ENCODE measurements around the gene UBE2L3. TPM values are rescaled to one million over a fixed set of nuclear protein-coding genes. Genes with fewer than 3 reads are reported as not detected.
"Not testable (repeated sequence)": the region's sequence is repeated elsewhere in the genome, so short reads cannot be mapped to it uniquely, and the experiment has no call there.

The UBE2L3 gene
- total RNA-seq (10 to 100 TPM; 18.7 TPM), total RNA-seq (41.1 to 145 (median 64.9) reads per million in 172 experiments)
- polyA plus RNA-seq (2013, experiment 1 of 2): 46.2 TPM
- polyA plus RNA-seq (2013, experiment 2 of 2): 47.1 TPM

DNA sequence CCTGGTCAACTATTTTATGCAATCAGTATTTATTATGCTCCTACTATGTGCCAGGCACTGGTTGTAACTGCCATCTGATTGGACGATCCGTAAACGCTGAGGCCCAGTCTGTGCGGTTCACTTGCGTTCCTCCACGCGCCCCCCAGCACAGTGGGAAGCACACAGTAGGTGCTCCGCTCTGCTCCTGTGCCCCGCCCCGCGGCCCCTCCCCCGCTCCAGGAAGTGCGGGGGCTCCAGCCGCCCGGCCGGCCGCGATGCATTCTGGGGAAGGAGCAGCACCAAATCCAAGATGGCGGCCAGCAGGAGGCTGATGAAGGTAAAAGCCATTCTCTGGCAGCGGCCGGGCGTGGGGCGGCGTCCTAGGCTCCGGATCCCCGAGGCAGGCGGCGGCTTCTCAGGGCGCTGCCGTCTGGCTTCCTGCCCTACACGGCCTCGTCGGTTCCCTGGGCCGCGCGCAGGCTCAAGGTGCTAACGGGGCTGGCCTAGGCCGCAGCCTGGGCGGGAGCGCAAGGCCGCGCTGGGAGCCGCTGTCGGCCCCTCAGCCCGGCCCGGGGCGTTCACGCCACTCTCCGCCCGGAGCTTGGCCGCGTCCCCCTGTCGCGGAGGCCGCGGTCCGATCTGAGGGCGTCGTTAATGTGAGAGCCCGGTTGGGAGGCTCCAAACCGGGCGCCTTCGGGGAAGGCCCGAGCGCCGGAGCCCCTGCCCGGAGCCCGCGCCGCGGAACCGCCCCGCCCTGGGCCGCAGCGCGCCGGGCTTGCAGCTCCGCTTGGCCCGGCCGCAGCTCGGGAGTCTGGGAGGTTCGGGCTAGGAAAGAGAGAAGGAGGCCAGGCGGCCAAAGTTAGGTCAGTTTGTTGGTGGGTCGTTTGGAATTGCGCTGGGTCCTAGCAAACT, at the start of gene UBE2L3:
Gene UBE2L3 (plus strand): TSS at position 259 of the 891 bp plus-strand sequence. CDS start 31 bp downstream, at position 290.
- peaks cover 47% of the 10 kb centered on the region for H3K4me1 ChIP-seq (ENCODE audit: insufficient read depth, low read length)
- H3K27ac Mint-ChIP-seq: peak within 1 kb of the TSS; percentile 93
- peaks cover 44% of the 10 kb centered on the region for H3K4me1 Mint-ChIP-seq (ENCODE audit: low read depth)
- peaks cover 18% of the 10 kb centered on the region for H3K36me3 Mint-ChIP-seq (ENCODE audit: low read depth)
- H3K4me3 Mint-ChIP-seq: peak within 1 kb of the TSS; percentile 90
- no peaks in the 10 kb centered on the region for H3K27me3 Mint-ChIP-seq
- ChIA-PET POLR2A (interaction anchor here (0.6 to 2.2 kb wide), 5 partner anchors 45 to 74 kb away, joined by 3 to 15 read pairs (median 4); partner anchors contain the start of genes SDF2L1 and YDJC), CTCF (interaction anchor here (1.4 kb wide), 1 partner anchor 62 kb away, joined by 5 read pairs; the partner anchor contains the start of gene YDJC)
- H3K36me3 ChIP-seq (ENCODE audit: insufficient read depth, low read length): peaks cover 12% of the 10 kb centered on the region
- DNase-seq (peak; percentile 71 to 91 (median 79)), ATAC-seq (ENCODE audit: poor library complexity) (peak; percentile 85)
- no peaks in the 10 kb centered on the region for H3K9me3 ChIP-seq (ENCODE audit: control insufficient read depth in 1 of 2, insufficient read depth in 1 of 2, low read length in 2 of 2)
- peak within 1 kb of the TSS; percentile 53 to 59 for H3K27ac ChIP-seq (ENCODE audit: low read depth in 1 of 2, low read length in 2 of 2)
- H3K9me3 Mint-ChIP-seq: no peaks in the 10 kb centered on the region
- no peak for TF ChIP-seq CTCF (IDR thresholded peaks at IDR 0.05)
- peak within 1 kb of the TSS; percentile 73 for H3K4me3 ChIP-seq (ENCODE audit: low read length)
- intact Hi-C loops (cut with DNase I, micrococcal nuclease): loop anchor here in 1 of 2 experiments (2.0 to 5.0 kb wide), 2 partner anchors 63 to 75 kb away; partner anchors contain the start of genes SDF2L1 and YDJC
- no peaks in the 10 kb centered on the region for H3K27me3 ChIP-seq (ENCODE audit: control insufficient read depth in 1 of 2, insufficient read depth in 2 of 2, low read length in 2 of 2)

DNA sequence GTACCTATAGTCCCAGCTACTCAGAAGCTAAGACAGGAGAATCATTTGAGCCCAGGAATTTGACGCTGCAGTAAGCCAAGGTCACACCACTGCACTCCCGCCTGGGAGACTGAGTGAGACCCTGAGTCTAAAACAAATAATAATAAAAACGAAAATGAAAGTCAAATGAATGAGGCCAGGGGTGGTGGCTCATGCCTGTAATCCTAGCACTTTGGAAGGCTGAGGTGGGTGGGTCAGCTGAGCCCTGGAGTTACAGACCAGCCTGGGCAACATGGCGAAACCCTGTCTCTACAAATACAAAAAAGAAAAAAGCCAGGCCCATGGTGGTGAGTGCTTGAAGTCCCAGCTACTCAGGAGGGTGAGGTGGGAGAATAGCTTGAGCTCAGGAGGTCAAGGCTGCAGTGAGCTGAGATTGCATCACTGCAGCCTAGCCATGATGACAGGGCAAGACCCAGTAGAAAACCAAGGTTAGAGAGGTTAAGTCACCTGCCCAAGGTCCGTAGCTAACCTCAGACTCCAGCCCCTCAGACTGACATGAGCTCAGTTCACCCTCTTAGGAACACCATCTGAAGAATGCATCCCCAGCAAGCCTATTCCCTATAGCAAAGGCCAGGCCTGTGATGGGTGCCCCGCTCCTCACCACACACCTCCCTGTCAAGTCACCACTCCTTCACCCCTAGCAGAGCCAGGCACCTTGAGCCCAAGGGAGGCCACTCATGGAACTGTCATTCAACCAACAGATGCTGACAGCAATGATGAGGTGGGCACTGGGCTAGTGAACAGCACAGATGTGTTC, 40.6 kb upstream of the UBE2L3 start:
- H3K27ac ChIP-seq (ENCODE audit: low read depth in 1 of 2, low read length in 2 of 2); intact Hi-C loops (cut with DNase I, micrococcal nuclease); H3K27me3 ChIP-seq (ENCODE audit: control insufficient read depth in 1 of 2, insufficient read depth in 2 of 2, low read length in 2 of 2); H3K27ac Mint-ChIP-seq; CTCF ChIA-PET; H3K9me3 ChIP-seq (ENCODE audit: control insufficient read depth in 1 of 2, insufficient read depth in 1 of 2, low read length in 2 of 2); H3K4me3 ChIP-seq (ENCODE audit: low read length); POLR2A ChIA-PET; H3K4me1 ChIP-seq (ENCODE audit: insufficient read depth, low read length); DNase-seq; H3K36me3 Mint-ChIP-seq (ENCODE audit: low read depth); H3K9me3 Mint-ChIP-seq; H3K36me3 ChIP-seq (ENCODE audit: insufficient read depth, low read length); ATAC-seq (ENCODE audit: poor library complexity); H3K27me3 Mint-ChIP-seq; H3K4me1 Mint-ChIP-seq (ENCODE audit: low read depth); H3K4me3 Mint-ChIP-seq: not testable (repeated sequence)

GRCh38 chr22:21531525-21531924, 36.0 kb upstream of the UBE2L3 start:
- POLR2A ChIA-PET; H3K4me3 ChIP-seq (ENCODE audit: low read length); H3K4me3 Mint-ChIP-seq; ATAC-seq (ENCODE audit: poor library complexity); H3K9me3 ChIP-seq (ENCODE audit: control insufficient read depth in 1 of 2, insufficient read depth in 1 of 2, low read length in 2 of 2); H3K4me1 Mint-ChIP-seq (ENCODE audit: low read depth); H3K4me1 ChIP-seq (ENCODE audit: insufficient read depth, low read length); H3K36me3 Mint-ChIP-seq (ENCODE audit: low read depth); intact Hi-C loops (cut with DNase I, micrococcal nuclease); H3K27me3 ChIP-seq (ENCODE audit: control insufficient read depth in 1 of 2, insufficient read depth in 2 of 2, low read length in 2 of 2); H3K27ac Mint-ChIP-seq; H3K27ac ChIP-seq (ENCODE audit: low read depth in 1 of 2, low read length in 2 of 2); CTCF ChIA-PET; H3K36me3 ChIP-seq (ENCODE audit: insufficient read depth, low read length); DNase-seq; H3K27me3 Mint-ChIP-seq; H3K9me3 Mint-ChIP-seq: not testable (repeated sequence)

DNA sequence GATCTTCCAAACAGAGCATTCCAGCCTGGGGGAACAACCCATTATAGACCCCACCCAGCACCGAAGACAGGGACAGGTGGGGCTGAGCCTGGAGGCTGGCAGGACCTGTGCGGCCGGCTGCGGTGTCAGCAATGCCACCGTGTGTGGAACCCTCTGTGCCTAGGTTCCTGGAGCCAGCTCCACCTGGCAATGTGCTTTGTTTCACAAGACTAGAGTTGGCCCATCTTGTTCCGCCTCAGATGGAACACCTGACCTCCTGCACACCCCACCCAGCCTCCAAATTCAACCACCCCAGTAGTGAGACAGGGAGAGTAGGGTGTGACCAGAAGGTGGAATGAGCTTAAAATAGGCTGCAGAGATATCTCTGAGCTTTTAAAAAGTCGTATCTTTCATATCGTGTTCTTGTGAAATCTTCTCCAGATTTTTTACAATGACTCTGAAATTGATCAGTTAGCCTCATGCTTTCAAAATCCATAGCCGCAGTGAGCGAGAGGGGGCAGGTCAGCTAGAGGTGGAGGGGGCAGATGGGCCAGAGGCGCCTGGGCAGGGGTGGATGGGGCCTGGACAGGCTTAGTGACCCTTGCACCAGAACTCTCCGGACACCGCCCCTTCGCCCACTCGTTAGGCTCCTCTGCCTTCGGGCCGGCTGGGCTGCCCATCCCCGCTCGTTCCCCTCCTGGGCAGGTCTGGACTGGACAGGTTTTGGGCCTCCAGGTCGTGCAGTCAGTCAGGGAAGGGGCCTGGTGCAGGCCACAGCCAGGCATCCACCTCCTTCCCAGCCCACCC, 34.5 kb upstream of the UBE2L3 start:
- H3K4me1 ChIP-seq (ENCODE audit: insufficient read depth, low read length); CTCF ChIA-PET; ATAC-seq (ENCODE audit: poor library complexity); H3K9me3 ChIP-seq (ENCODE audit: control insufficient read depth in 1 of 2, insufficient read depth in 1 of 2, low read length in 2 of 2); POLR2A ChIA-PET; DNase-seq; H3K27ac ChIP-seq (ENCODE audit: low read depth in 1 of 2, low read length in 2 of 2); H3K4me3 Mint-ChIP-seq; H3K36me3 ChIP-seq (ENCODE audit: insufficient read depth, low read length); H3K27me3 Mint-ChIP-seq; H3K27ac Mint-ChIP-seq; H3K9me3 Mint-ChIP-seq; intact Hi-C loops (cut with DNase I, micrococcal nuclease); H3K27me3 ChIP-seq (ENCODE audit: control insufficient read depth in 1 of 2, insufficient read depth in 2 of 2, low read length in 2 of 2); H3K4me1 Mint-ChIP-seq (ENCODE audit: low read depth); H3K36me3 Mint-ChIP-seq (ENCODE audit: low read depth); H3K4me3 ChIP-seq (ENCODE audit: low read length): not testable (repeated sequence)

DNA sequence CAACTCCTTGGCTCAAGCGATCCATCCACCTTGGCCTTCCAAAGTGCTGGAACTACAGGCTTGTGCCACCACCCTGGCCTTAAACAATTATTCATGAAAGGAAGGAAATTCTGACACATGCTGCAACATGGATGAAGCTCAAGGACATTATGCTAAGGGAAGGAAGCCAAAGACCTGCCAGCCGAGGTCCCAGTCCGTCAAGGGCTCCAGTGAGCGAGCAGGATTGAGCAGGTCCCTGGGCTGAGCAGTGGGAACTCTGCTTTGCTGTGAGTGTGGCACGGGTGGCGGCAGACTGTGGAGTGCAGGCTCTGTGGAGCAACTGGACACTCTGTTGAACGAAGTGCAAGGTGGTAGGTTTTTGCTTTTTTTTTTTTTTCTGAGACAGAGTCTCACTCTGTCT, 27.7 kb upstream of the UBE2L3 start:
- H3K27ac Mint-ChIP-seq; CTCF ChIA-PET; H3K4me1 ChIP-seq (ENCODE audit: insufficient read depth, low read length); H3K27me3 ChIP-seq (ENCODE audit: control insufficient read depth in 1 of 2, insufficient read depth in 2 of 2, low read length in 2 of 2); ATAC-seq (ENCODE audit: poor library complexity); H3K4me3 Mint-ChIP-seq; POLR2A ChIA-PET; H3K9me3 Mint-ChIP-seq; H3K36me3 Mint-ChIP-seq (ENCODE audit: low read depth); H3K27me3 Mint-ChIP-seq; DNase-seq; H3K36me3 ChIP-seq (ENCODE audit: insufficient read depth, low read length); H3K27ac ChIP-seq (ENCODE audit: low read depth in 1 of 2, low read length in 2 of 2); intact Hi-C loops (cut with DNase I, micrococcal nuclease); H3K4me3 ChIP-seq (ENCODE audit: low read length); H3K4me1 Mint-ChIP-seq (ENCODE audit: low read depth); H3K9me3 ChIP-seq (ENCODE audit: control insufficient read depth in 1 of 2, insufficient read depth in 1 of 2, low read length in 2 of 2): not testable (repeated sequence)

Measured in CD4-positive, alpha-beta T cell (primary cell).